Measurements from ENCODE around the gene TLL2.
A peak's percentile ranks its signal among the peaks of the same experiment; 100 is the strongest.

Gene TLL2

GRCh38 chr10:96342402-96342801 is 171.3 kb downstream of the TLL2 start:
- CTCF ChIA-PET = interaction anchor here (1.6 to 11.4 kb wide), 5 partner anchors 15 to 325 kb away, joined by 3 to 150 read pairs (median 6); no protein-coding TSS in a partner anchor
- POLR2A ChIA-PET = no interaction called here
- no peak for TF ChIP-seq CTCF (IDR thresholded peaks at IDR 0.05; ENCODE audit: control extremely low read depth, extremely low read depth, low read depth, missing control alignments)
- no peak for DNase-seq (ENCODE audit: extremely low spot score)

GRCh38 chr10:96341219-96342182 is 172.2 kb downstream of the TLL2 start:
- no peak for TF ChIP-seq CTCF (IDR thresholded peaks at IDR 0.05; ENCODE audit: control extremely low read depth, extremely low read depth, low read depth, missing control alignments)
- ChIA-PET CTCF (interaction anchor here (0.8 to 11.4 kb wide), 24 partner anchors 8 to 648 kb away, joined by 3 to 150 read pairs (median 3); partner anchors contain the start of genes OPALIN and TCTN3), POLR2A (interaction anchor here (0.6 kb wide), 1 partner anchor 113 kb away, joined by 5 read pairs; no protein-coding TSS in a partner anchor)
- no peak for DNase-seq (ENCODE audit: extremely low spot score)

- CTCF ChIA-PET = interaction anchor here (0.8 to 11.4 kb wide), 32 partner anchors 8 to 646 kb away, joined by 3 to 150 read pairs (median 3); partner anchors contain the start of genes OPALIN and TCTN3
- peak; percentile 60 for DNase-seq (ENCODE audit: extremely low spot score)
- peak; percentile 94 for TF ChIP-seq CTCF (IDR thresholded peaks at IDR 0.05; ENCODE audit: control extremely low read depth, extremely low read depth, low read depth, missing control alignments)
- POLR2A ChIA-PET = interaction anchor here (0.6 kb wide), 1 partner anchor 112 kb away, joined by 5 read pairs; no protein-coding TSS in a partner anchor
Observed at GRCh38 chr10:96339956-96340904, 173.5 kb downstream of the TLL2 start.

- DNase-seq (ENCODE audit: extremely low spot score) = no peak
- CTCF ChIA-PET = interaction anchor here (0.8 to 11.4 kb wide), 14 partner anchors 8 to 322 kb away, joined by 3 to 150 read pairs (median 6); no protein-coding TSS in a partner anchor
- TF ChIP-seq CTCF (IDR thresholded peaks at IDR 0.05; ENCODE audit: control extremely low read depth, extremely low read depth, low read depth, missing control alignments) = no peak
- POLR2A ChIA-PET = no interaction called here
Observed at GRCh38 chr10:96339383-96339782, 174.3 kb downstream of the TLL2 start.

GRCh38 chr10:96338279-96338925 is 175.3 kb downstream of the TLL2 start:
- TF ChIP-seq CTCF (IDR thresholded peaks at IDR 0.05; ENCODE audit: control extremely low read depth, extremely low read depth, low read depth, missing control alignments) = no peak
- POLR2A ChIA-PET = no interaction called here
- CTCF ChIA-PET = interaction anchor here (1.1 to 11.4 kb wide), 13 partner anchors 10 to 321 kb away, joined by 3 to 150 read pairs (median 7); no protein-coding TSS in a partner anchor
- no peak for DNase-seq (ENCODE audit: extremely low spot score)

Data from GM10248 (cell line).